Measurements from ENCODE around the gene ZMYM1.

DNA sequence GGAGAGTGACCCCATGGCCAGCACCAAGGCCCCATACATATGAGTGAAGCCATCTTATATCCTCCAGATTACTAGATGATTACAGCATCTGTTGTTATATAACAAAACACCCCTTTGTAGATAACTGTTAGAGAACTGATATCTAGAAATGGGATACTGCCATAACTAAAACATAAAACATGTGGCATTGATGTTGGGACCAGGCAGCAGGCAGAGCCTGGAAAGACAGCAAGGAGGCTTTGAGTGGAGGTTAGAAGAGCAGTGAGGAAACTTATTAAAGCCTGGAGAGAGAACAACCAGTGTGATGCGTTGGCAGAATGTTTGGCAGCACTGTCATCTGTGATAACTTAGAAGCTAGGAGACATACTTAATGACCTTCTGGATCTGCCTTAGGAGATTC is 42.0 kb upstream of the ZMYM1 start:
- TF ChIP-seq CREB5 (CRISPR knock-in tag; IDR thresholded peaks at IDR 0.05; ENCODE audit: low read depth) (no peak), PPARA (CRISPR knock-in tag; IDR thresholded peaks at IDR 0.05; ENCODE audit: borderline replicate concordance) (no peak), ZNF70 (CRISPR knock-in tag; IDR thresholded peaks at IDR 0.05) (no peak), RARB (CRISPR knock-in tag; IDR thresholded peaks at IDR 0.05) (no peak), TOX (CRISPR knock-in tag; IDR thresholded peaks at IDR 0.05; ENCODE audit: borderline replicate concordance) (no peak), ZFP30 (CRISPR knock-in tag; IDR thresholded peaks at IDR 0.05) (no peak), SNAI2 (CRISPR knock-in tag; IDR thresholded peaks at IDR 0.05) (no peak)
- TF ChIP-seq, protein P1, sequence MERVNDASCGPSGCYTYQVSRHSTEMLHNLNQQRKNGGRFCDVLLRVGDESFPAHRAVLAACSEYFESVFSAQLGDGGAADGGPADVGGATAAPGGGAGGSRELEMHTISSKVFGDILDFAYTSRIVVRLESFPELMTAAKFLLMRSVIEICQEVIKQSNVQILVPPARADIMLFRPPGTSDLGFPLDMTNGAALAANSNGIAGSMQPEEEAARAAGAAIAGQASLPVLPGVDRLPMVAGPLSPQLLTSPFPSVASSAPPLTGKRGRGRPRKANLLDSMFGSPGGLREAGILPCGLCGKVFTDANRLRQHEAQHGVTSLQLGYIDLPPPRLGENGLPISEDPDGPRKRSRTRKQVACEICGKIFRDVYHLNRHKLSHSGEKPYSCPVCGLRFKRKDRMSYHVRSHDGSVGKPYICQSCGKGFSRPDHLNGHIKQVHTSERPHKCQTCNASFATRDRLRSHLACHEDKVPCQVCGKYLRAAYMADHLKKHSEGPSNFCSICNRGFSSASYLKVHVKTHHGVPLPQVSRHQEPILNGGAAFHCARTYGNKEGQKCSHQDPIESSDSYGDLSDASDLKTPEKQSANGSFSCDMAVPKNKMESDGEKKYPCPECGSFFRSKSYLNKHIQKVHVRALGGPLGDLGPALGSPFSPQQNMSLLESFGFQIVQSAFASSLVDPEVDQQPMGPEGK (CRISPR knock-in tag; IDR thresholded peaks at IDR 0.05; ENCODE audit: borderline replicate concordance): no peak
